ENCODE results near the gene TEDC2. TPM values are rescaled to one million over a fixed set of nuclear protein-coding genes. Genes with fewer than 3 reads are reported as not detected.

TEDC2 gene
- total and polyA plus RNA-seq, 9 of the 15 experiments (the other 6 are each of a cell fraction or from before 2014, with no cell fraction given), result 0.75 to 57.0 (median 17.6) TPM

DNA sequence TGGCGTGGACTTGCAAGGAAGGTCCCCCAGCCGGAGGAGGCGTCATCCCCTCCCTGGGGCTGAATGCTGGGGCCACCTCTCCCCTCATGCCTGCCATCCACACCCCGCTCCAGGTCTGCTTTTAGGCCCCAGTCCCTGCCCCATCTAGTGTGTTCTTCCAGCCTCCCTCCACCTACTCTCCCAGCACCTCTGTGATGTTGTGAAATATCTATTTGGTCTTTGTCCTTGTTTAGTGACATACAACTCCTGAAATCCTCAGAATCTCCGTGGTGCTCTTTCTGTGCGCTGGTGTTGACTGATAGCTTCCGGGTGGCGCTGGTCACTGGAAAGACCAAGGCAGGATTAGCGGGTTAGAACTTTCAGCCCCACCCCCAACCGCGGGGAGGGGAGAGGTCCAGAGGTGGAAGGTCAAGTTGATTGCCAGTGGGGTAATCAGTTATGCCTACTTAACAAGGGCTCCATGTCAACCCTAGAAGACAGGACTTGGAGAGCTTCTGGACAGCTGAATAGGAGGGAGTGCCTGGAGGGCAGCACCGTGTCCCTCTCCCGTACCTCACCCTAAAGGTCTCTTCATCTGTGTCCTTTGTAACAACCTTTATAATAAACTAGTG is 25.1 kb downstream of the TEDC2 start (continued):
- TF ChIP-seq ESRRA (IDR thresholded peaks at IDR 0.05; ENCODE audit: borderline replicate concordance, low read depth) (0 out of 2 replicates have a peak, but pooled peaks have one; percentile 23), RBBP5 (IDR thresholded peaks at IDR 0.05; ENCODE audit: borderline replicate concordance, insufficient read depth, low read length, poor library complexity, severe bottlenecking) (no peak), NUFIP1 (IDR thresholded peaks at IDR 0.05; ENCODE audit: partially characterized antibody) (no peak), ETV5 (CRISPR knock-in tag; IDR thresholded peaks at IDR 0.05; ENCODE audit: low read depth) (0 out of 2 replicates have a peak, but pooled peaks have one; percentile 50), ZNF121 (CRISPR knock-in tag; conservative IDR thresholded peaks at IDR 0.05) (no peak), ZNF583 (CRISPR knock-in tag; IDR thresholded peaks at IDR 0.05) (no peak), MAZ (CRISPR knock-in tag; conservative IDR thresholded peaks at IDR 0.05 in 1 of 2, IDR thresholded peaks at IDR 0.05 in 1 of 2) (peak in 1 of 2 experiments; percentile 60; a peak in 2 of 4 replicates), TEAD2 (tag; IDR thresholded peaks at IDR 0.05) (no peak), SMAD2 (IDR thresholded peaks at IDR 0.05; ENCODE audit: low read depth, low read length) (no peak), NCOA6 (IDR thresholded peaks at IDR 0.05) (no peak), GABPA (tag; conservative IDR thresholded peaks at IDR 0.05; ENCODE audit: low read depth) (peak; percentile 62), FOSL1 (tag; conservative IDR thresholded peaks at IDR 0.05) (no peak), CEBPG (CRISPR knock-in tag; IDR thresholded peaks at IDR 0.05) (no peak), CEBPG (tag; conservative IDR thresholded peaks at IDR 0.05 in 1 of 2, IDR thresholded peaks at IDR 0.05 in 1 of 2) (peak in 1 of 2 experiments; percentile 83; a peak in 2 of 4 replicates)
- TF ChIP-seq, protein P1, sequence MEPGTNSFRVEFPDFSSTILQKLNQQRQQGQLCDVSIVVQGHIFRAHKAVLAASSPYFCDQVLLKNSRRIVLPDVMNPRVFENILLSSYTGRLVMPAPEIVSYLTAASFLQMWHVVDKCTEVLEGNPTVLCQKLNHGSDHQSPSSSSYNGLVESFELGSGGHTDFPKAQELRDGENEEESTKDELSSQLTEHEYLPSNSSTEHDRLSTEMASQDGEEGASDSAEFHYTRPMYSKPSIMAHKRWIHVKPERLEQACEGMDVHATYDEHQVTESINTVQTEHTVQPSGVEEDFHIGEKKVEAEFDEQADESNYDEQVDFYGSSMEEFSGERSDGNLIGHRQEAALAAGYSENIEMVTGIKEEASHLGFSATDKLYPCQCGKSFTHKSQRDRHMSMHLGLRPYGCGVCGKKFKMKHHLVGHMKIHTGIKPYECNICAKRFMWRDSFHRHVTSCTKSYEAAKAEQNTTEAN (CRISPR knock-in tag; IDR thresholded peaks at IDR 0.05), result no peak
- TF ChIP-seq, protein P2, sequence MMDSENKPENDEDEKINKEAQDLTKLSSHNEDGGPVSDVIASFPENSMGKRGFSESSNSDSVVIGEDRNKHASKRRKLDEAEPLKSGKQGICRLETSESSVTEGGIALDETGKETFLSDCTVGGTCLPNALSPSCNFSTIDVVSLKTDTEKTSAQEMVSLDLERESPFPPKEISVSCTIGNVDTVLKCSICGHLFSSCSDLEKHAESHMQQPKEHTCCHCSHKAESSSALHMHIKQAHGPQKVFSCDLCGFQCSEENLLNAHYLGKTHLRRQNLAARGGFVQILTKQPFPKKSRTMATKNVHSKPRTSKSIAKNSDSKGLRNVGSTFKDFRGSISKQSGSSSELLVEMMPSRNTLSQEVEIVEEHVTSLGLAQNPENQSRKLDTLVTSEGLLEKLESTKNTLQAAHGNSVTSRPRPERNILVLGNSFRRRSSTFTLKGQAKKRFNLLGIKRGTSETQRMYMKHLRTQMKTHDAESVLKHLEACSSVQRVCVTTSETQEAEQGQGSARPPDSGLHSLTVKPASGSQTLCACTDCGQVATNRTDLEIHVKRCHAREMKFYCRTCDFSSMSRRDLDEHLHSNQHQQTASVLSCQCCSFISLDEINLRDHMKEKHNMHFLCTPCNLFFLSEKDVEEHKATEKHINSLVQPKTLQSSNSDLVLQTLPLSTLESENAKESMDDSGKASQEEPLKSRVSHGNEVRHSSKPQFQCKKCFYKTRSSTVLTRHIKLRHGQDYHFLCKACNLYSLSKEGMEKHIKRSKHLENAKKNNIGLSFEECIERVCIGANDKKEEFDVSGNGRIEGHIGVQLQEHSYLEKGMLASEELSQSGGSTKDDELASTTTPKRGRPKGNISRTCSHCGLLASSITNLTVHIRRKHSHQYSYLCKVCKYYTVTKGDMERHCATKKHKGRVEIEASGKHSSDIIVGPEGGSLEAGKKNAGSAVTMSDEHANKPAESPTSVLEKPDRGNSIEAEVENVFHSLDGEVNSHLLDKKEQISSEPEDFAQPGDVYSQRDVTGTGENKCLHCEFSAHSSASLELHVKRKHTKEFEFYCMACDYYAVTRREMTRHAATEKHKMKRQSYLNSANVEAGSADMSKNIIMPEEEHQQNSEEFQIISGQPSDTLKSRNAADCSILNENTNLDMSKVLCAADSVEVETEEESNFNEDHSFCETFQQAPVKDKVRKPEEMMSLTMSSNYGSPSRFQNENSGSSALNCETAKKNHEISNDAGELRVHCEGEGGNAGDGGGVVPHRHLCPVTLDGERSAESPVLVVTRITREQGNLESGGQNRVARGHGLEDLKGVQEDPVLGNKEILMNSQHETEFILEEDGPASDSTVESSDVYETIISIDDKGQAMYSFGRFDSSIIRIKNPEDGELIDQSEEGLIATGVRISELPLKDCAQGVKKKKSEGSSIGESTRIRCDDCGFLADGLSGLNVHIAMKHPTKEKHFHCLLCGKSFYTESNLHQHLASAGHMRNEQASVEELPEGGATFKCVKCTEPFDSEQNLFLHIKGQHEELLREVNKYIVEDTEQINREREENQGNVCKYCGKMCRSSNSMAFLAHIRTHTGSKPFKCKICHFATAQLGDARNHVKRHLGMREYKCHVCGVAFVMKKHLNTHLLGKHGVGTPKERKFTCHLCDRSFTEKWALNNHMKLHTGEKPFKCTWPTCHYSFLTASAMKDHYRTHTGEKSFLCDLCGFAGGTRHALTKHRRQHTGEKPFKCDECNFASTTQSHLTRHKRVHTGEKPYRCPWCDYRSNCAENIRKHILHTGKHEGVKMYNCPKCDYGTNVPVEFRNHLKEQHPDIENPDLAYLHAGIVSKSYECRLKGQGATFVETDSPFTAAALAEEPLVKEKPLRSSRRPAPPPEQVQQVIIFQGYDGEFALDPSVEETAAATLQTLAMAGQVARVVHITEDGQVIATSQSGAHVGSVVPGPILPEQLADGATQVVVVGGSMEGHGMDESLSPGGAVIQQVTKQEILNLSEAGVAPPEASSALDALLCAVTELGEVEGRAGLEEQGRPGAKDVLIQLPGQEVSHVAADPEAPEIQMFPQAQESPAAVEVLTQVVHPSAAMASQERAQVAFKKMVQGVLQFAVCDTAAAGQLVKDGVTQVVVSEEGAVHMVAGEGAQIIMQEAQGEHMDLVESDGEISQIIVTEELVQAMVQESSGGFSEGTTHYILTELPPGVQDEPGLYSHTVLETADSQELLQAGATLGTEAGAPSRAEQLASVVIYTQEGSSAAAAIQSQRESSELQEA (IDR thresholded peaks at IDR 0.05; ENCODE audit: low read depth), result no peak
- TF ChIP-seq, protein P3, sequence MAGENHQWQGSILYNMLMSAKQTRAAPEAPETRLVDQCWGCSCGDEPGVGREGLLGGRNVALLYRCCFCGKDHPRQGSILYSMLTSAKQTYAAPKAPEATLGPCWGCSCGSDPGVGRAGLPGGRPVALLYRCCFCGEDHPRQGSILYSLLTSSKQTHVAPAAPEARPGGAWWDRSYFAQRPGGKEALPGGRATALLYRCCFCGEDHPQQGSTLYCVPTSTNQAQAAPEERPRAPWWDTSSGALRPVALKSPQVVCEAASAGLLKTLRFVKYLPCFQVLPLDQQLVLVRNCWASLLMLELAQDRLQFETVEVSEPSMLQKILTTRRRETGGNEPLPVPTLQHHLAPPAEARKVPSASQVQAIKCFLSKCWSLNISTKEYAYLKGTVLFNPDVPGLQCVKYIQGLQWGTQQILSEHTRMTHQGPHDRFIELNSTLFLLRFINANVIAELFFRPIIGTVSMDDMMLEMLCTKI (IDR thresholded peaks at IDR 0.05; ENCODE audit: partially characterized antibody), result no peak

Measured in K562 (cell line).